ENCODE results near the gene SCRN2.

DNA sequence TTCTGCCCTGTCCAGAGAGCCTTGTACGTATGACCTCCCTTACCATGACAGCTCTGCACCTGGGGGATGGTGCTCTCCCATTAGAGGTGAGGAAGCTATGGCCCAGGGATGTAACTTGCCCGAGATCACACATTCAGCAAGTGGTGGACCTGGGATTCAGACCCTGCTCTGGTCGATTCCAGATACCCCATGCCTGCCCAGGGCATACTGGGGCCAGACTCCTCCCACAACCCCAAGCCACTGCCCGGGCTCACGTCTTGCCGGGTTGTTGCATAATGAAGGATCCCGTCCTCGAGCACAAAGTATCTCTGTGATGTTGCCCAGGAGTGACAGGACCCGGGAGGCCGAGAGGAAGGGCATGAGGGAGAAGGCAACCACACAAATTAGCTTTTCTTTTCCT lies 21.6 kb downstream of the SCRN2 start:
- TF ChIP-seq, protein P1, sequence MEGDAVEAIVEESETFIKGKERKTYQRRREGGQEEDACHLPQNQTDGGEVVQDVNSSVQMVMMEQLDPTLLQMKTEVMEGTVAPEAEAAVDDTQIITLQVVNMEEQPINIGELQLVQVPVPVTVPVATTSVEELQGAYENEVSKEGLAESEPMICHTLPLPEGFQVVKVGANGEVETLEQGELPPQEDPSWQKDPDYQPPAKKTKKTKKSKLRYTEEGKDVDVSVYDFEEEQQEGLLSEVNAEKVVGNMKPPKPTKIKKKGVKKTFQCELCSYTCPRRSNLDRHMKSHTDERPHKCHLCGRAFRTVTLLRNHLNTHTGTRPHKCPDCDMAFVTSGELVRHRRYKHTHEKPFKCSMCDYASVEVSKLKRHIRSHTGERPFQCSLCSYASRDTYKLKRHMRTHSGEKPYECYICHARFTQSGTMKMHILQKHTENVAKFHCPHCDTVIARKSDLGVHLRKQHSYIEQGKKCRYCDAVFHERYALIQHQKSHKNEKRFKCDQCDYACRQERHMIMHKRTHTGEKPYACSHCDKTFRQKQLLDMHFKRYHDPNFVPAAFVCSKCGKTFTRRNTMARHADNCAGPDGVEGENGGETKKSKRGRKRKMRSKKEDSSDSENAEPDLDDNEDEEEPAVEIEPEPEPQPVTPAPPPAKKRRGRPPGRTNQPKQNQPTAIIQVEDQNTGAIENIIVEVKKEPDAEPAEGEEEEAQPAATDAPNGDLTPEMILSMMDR (IDR thresholded peaks at IDR 0.05 in 4 of 5, conservative IDR thresholded peaks at IDR 0.05 in 1 of 5), result no peak
- TF ChIP-seq POLR2A (IDR thresholded peaks at IDR 0.05), result no peak
